Measurements from ENCODE around the gene ZNF101. TPM values are rescaled to one million over a fixed set of nuclear protein-coding genes. Genes with fewer than 3 reads are reported as not detected.

The ZNF101 gene
- total and polyA plus RNA-seq, 9 of the 15 experiments (the other 6 are each of a cell fraction or from before 2014, with no cell fraction given), result 9.6 to 20.3 (median 12.4) TPM

DNA sequence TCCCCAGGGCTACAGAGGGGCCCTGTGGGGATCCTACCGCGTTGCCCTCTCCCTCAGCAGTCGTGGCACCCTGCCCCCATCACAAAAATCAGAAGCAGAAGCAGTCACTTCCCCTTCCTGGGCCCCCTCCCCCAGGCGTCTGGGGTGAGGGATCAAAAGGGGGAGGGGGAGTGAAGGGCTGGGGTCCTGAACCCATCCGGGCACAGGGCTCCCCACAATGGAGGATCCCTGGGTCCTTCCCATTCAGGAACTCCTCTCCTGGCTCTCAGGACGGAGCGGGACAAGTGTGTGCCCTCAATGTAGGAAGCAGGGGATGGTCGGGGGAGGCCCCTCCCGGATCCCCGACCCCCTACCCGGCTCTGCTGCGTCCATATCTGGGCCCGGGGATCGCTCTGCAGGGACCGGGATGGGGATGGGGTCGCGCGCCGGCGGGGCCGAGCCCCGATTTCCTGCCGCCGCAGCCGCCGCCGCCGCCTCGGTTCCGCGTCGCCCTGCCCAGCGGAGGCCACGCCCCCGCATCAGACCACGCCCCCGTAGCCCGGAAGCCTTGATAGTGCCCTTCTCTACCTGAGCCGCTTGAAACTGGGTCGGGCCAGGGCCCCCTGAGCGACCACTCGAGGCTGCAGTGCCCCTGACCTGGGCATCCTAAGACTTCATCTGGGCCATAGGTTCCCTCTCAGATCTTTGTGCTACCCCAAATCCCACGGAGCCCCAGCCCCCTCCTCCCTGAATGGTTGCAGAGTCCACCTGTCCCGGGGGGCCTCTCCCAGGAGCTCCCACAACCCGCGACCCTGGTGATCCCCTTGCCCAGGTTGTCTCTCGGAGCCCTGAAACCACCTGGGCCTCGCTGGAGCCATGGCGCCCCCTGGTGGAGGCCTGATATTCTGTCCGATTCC is 25.2 kb upstream of the ZNF101 start, which contains the start of gene GMIP (continued):
- TF ChIP-seq NR2C2 (CRISPR knock-in tag; IDR thresholded peaks at IDR 0.05) (0 out of 2 replicates have a peak, but pooled peaks have one; percentile 31), NR2C2 (tag; IDR thresholded peaks at IDR 0.05) (peak; percentile 57), SP1 (CRISPR knock-in tag; IDR thresholded peaks at IDR 0.05) (peak; percentile 28; the same call in 1 of the 2 replicates), CC2D1A (IDR thresholded peaks at IDR 0.05) (peak; percentile 76), TOE1 (IDR thresholded peaks at IDR 0.05; ENCODE audit: borderline replicate concordance) (peak; percentile 53; the same call in 1 of the 2 replicates), TOE1 (CRISPR knock-in tag; IDR thresholded peaks at IDR 0.05; ENCODE audit: borderline replicate concordance, low read depth) (no peak), MBD2 (IDR thresholded peaks at IDR 0.05; ENCODE audit: borderline replicate concordance, low read depth) (peak; percentile 39; the same call in 1 of the 2 replicates), GATAD2B (IDR thresholded peaks at IDR 0.05; ENCODE audit: borderline replicate concordance) (no peak), MAFK (IDR thresholded peaks at IDR 0.05; ENCODE audit: low read length) (no peak), TGIF2 (CRISPR knock-in tag; IDR thresholded peaks at IDR 0.05) (0 out of 2 replicates have a peak, but pooled peaks have one; percentile 26), ZNF444 (CRISPR knock-in tag; IDR thresholded peaks at IDR 0.05) (peak; percentile 94)
- TF ChIP-seq, protein P1, sequence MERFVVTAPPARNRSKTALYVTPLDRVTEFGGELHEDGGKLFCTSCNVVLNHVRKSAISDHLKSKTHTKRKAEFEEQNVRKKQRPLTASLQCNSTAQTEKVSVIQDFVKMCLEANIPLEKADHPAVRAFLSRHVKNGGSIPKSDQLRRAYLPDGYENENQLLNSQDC (CRISPR knock-in tag; IDR thresholded peaks at IDR 0.05), result peak; percentile 68; the same call in 1 of the 2 replicates
- TF ChIP-seq, protein P2, sequence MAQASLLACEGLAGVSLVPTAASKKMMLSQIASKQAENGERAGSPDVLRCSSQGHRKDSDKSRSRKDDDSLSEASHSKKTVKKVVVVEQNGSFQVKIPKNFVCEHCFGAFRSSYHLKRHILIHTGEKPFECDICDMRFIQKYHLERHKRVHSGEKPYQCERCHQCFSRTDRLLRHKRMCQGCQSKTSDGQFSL (CRISPR knock-in tag; IDR thresholded peaks at IDR 0.05), result no peak
- TF ChIP-seq, protein P2 (tag; IDR thresholded peaks at IDR 0.05), result no peak
